Adrenal gland (tissue), 5 donors: ENCODE data around the gene EHD4.

ENCODE experiments used
- POLR2A ChIP-seq, 2 donors: fragments of 450-650 bp; IDR thresholded peaks; one replicate each; pipeline ENCODE4 v1.6.1; 2017; ENCODE audit warnings: antibody characterized with exemption in 2 of 2, mild to moderate bottlenecking in 2 of 2, moderate library complexity in 1 of 2
- TF ChIP-seq, protein P1 (sequence below), 6 experiments: fragments of 450-650 bp in 4 of 6; fragments of 200-600 bp in 2 of 6; sonication (generic) in 1 of 6; IDR thresholded peaks; 1 replicate in 5 of 6; 2 replicates in 1 of 6; pipeline versions ENCODE4 v1.5.1 to v1.8.0; 2016 to 2021; ENCODE audit warnings: antibody characterized with exemption in 6 of 6, mild to moderate bottlenecking in 2 of 6, moderate library complexity in 1 of 6
- donor health status: DM: no; HTN: no; CAD: no.

DNA sequence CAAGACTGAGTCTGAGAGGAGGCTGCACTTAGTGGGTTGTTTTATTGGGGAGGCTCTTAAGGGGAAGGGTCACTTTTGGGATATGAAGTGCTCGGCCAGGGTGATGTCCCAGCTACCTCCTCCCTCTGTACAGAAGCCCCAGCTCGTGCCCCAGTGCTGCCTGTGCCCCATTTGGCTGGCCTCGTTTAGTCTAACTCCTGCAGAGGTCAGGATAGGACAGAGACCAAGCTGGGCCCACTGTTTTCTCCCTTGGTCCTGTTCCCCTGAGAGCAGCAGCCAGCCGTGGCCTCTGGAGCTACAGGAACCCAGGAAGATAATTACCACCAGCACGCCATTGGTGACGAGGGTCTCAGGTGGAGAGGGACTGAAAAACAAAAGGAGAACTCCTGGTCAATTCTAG, 30.0 kb upstream of the EHD4 start:
- TF ChIP-seq, protein P1, sequence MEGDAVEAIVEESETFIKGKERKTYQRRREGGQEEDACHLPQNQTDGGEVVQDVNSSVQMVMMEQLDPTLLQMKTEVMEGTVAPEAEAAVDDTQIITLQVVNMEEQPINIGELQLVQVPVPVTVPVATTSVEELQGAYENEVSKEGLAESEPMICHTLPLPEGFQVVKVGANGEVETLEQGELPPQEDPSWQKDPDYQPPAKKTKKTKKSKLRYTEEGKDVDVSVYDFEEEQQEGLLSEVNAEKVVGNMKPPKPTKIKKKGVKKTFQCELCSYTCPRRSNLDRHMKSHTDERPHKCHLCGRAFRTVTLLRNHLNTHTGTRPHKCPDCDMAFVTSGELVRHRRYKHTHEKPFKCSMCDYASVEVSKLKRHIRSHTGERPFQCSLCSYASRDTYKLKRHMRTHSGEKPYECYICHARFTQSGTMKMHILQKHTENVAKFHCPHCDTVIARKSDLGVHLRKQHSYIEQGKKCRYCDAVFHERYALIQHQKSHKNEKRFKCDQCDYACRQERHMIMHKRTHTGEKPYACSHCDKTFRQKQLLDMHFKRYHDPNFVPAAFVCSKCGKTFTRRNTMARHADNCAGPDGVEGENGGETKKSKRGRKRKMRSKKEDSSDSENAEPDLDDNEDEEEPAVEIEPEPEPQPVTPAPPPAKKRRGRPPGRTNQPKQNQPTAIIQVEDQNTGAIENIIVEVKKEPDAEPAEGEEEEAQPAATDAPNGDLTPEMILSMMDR (IDR thresholded peaks at IDR 0.05), result no peak
- TF ChIP-seq POLR2A (IDR thresholded peaks at IDR 0.05), result no peak
